GM18499 (cell line): ENCODE measurements around the gene ZPLD1.

Experiments used
- ATAC-seq: cut with Tn5 transposase; IDR thresholded peaks from one replicate; pipeline ENCODE4 v1.9.1; 2021; ENCODE audit warnings: moderate number of reproducible peaks; ENCODE audit not compliant: insufficient read depth, unreplicated experiment

The ZPLD1 gene

DNA sequence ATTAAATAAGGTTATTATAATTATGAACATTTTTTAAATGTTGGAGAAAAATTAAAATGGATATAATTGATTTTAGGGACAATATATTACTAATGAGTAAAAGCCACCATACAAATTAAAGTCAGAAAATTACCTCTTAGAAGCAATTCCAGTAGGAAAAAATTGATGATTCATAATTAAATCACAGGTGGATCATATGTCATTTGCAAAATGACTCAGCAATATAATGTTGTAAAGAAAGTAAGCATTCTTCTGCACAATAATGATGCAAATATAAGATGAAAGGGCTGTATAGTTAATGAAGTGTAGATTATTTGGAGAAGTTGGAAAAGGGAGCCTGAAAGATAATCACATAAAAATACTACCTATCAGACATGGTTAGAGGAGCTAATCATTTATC is 25.8 kb downstream of the ZPLD1 start:
- ATAC-seq: no peak

DNA sequence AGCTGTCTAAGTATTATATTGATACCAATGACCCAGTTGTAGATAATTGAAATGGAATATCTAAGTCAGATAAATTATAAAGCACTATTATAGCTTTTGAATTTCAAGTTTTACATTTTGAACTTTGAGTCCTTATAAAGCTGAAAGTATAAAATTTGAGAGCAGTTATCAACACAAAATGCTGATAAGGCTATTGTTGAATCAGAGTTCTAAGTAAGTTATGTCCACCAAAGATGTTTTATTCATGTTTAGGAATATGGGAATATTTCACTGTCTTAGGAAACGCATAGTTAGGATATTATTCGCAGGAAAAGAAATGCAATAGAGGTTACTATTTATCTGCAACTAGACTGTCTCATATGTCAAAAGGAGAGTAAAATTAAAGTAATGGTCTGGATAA is 29.4 kb downstream of the ZPLD1 start:
- no peak for ATAC-seq

DNA sequence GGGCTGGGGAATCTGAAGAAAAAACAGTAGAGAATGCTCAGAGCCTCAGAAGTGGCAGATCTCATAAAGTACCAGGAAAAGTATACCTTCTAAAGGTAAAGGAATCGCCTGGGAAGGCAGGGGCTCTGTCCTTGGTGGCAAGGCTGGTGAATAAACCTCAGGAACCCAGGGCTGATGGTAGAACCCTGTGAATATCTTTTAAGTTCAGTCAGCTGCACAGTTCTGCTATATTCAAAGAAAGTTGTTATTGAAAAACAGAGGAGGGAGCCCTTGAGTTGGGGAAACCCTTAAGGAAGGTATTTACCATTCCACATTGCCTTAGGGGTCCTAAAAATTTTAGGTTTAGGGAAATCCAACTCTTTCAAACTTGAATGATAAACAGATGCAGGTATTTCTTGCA is 31.2 kb downstream of the ZPLD1 start:
- no peak for ATAC-seq

DNA sequence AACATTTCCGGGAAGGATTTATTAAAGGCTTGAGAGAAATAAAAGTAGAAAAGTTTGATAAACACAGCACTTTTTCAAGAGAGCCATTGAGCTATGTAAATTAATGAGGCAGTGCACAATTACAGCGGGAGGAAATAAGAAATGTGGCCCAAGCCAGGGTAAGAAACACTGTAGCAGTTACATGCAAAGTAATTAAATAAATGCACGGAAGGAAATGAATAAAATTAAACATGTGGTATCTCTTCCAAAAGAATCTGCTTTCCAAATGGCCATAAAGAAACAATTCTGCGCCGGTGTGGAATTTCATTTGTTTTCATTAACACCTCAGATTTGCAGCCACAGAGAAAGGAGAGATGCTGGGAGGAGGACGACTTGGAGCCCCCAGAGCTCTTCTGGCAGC is 35.3 kb downstream of the ZPLD1 start:
- ATAC-seq: no peak

DNA sequence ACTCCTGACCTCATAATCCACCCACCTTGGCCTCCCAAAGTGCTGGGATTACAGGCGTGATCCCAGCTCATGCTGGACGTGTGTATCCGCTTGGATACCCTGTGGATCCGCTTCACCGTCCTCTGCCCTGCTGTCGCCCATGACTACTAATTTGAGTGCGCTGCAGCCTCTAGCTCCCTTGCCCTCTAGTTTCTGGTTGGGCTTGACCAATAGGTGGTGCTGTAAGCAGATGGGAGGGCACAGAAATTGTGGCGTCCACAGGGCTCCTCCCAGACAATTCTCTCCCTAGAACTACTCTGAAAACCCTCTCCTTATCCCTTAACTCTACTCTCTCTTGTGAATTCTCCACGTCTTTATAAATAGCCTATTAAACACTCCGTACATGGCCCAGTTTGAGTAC is 36.2 kb downstream of the ZPLD1 start:
- ATAC-seq: no peak

DNA sequence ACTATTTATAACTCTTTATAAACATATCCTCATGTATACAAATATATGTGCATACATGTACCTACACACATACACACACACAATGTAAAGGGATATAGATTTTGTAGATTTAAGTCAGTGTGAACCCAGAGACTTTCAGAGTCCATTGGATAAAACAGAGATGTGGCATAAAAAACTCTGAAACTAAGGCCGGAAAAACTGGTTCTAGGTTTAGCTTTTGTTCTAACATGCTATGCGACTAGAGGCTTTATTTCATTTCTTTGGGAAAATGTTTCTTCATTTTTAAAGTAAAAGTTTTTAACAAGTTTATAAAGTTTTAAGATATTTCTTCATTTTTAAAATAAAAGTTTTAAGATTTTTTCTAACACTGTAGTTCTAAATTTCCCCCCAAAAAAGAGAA is 36.7 kb downstream of the ZPLD1 start:
- no peak for ATAC-seq

DNA sequence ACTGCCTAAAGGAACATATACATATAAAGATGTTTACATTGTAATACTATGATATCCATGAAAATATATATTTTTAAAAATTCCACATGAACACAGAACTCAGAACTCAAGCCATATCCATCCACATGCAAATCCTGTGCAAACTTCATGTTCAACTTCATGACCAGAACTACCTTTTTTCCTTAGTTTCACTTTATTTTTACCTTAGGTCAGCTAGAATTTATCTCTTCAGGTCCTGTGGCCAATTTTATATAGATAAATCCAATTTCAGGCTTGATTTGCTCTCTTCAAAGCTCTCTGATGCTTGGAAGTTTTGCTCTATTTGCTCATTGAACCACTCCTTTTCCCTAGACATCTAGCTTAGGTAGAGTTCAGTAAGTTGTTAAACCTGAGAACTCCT is 38.8 kb downstream of the ZPLD1 start:
- no peak for ATAC-seq

DNA sequence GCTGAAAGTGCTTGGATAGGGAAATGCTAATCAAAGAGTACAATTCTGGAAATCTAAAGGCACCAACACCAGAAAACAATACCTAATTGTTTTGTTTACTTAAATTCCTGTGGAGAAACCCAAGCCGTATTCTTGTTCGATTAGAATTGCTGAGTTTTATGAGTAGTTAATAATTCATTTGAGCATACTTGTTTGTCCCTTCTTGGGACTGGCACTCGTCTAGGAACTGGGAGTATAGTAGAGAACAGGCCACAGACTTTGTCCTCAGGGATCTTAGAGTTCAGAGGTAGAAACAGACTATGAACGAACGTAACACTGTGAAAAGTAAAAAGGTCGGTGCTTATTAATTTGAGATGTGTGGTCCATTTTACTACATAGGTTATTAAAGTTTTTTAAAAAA is 39.4 kb downstream of the ZPLD1 start:
- ATAC-seq: no peak

DNA sequence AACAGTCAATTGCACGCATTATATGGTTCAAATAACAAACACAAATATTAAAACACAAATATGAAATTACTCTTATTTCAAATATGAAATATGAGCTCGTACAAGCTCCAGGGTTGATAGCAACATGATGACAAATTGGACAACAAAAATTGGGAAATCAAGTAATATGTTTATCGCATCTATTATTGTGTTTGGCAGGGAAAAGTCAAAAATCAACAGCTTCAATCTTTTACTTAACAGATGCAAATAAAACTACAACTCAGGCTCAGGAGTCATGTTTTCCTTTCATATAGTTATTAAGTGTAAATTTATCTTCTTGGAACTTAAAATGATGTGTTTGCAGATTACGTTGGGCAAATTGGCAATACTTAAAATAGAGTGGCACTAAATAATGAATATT is 41.4 kb downstream of the ZPLD1 start:
- ATAC-seq: no peak

DNA sequence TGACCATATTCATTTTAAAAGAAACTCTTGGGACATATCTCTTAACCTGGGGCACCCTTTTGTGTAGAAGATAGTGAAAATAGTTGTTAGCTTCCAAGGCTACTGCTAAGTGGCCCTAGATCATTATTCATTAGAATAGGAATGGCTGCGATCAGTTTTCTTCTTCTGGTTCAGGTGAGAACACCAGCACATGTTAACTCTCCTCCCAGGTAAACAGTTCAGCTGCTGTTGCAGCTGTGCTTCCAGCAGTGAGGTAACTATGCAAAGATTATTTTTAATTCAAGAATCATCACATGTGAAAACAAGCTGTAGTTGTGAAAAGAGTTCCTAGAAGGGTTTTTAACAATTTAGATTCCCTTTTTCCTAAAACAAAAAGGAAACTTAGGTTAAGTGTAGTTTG is 43.3 kb downstream of the ZPLD1 start:
- no peak for ATAC-seq

DNA sequence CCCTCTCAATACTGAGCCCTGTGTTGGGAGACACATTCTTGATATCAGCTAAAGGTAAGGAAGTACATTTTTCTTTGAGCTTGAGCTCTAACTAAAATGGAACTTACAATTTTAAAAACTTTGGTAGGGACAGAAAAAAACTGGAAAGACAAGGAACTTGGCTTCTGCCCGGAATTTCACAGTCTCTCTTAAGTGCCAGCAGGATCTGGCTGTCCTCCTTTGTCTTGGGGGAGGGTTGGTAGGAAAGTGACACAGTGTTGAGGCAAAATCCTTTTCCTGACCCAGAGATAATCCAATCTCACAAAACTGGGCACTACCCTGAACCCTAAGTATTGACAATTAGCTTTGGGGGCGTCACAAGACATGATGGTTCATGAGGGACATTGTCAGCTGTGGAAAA is 45.3 kb downstream of the ZPLD1 start:
- no peak for ATAC-seq

DNA sequence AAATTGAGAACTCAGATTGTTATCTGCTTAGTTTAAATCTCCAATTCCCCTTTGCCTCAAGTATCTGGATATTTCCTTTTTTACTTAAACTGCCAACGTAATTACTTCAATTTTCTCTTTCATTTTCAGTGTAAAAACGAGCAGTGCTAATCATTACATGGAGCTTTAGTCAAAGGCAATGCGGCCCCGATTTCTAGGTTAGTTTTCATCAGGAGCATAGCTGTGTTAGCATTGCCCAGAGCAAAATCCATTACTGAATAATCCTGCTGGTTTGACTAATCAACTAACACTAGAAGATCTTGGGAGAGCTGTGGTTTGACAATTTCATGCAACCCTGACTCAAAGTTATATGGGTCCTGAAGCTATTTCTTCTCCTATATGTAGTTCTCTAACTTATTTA is 46.2 kb downstream of the ZPLD1 start:
- ATAC-seq: no peak

DNA sequence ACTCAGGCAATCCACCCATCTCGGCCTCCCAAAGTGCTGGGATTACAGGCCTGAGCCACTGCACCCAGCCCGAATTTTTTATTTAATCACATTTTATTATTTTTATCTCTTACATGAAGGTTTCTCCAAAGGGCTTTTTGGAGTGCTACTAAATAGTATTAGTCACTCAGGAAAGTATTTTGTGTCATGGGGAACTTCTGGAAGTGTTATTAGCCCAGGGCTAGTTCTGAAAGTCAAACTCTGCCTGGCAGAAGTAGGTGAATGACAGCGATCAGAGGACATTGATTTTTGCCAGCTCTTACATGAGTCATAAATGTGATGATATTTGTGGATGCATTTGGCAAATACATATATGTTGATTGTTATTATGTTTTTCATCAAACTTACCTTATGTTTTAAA is 48.7 kb downstream of the ZPLD1 start:
- ATAC-seq: no peak

DNA sequence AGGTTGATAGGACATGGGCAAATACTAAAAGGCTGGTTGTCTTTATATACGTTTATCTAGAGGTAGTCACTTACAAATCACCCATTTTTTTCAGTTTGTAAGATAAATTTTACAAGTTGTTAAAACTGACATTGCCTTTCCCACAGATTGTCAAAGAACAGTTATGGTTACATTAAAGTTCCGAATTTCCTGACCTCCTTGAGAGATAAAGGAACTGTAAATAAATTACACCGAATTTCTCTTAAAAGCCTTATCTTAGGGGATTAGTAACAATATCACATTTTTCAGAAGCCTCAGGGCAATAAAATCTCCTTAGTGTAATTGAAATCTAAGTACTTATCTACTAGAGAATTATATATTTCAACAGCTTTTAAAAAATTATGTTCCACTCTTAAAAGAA is 49.5 kb downstream of the ZPLD1 start:
- no peak for ATAC-seq

DNA sequence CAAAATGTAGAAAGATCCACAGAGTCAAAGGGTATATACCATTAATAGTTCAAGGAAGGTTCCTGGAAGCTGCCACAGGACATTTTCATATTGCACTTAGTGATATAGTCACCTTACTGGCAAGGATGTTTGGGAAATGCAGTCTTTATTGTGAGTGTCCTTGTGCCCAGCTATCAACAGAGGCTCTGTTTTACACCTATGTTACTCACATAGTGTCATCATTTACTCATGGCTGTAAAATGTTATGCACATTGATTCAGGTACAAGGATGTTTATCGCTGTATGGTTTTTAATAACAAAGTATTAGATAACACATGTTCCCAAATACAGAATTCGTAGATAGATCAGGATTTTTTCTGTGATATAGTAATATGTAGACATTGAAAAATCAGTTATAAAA is 50.9 kb downstream of the ZPLD1 start:
- no peak for ATAC-seq

DNA sequence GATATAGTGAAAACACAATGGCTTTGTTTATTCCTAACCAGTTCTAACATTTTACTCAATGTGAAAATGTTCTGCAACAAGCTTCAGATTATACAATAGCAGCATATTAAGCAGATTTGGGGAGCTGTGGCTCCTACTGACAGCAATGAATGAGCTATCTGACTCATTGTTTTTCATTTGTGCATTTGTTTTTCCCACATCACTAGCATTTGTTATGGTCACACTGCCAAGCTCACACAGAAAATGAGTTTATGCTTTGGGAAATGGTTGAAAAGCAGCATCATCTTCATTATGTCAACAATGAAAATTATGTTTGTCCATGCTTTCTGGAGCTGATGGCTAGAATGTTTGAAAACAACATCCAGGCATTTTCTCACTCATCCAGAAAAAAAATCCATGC is 53.5 kb downstream of the ZPLD1 start:
- no peak for ATAC-seq

DNA sequence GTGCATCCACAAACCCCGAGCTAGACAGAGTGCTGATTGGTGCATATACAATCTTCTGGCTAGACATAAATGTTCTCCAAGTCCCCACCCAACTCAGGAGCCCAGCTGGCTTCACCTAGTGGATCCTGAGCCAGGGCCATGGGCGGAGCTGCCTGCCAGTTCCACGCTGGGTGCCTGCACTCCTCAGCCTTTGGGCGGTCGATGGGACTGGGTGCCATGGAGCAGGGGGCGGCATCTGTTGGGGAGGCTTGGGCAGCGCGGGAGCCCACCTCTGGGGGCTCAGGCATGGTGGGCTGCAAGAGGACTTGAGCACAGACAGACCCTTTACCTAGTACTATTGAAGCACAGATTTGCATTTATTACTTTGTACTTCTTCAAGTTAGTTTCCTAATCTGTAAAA is 57.5 kb downstream of the ZPLD1 start:
- ATAC-seq: no peak

DNA sequence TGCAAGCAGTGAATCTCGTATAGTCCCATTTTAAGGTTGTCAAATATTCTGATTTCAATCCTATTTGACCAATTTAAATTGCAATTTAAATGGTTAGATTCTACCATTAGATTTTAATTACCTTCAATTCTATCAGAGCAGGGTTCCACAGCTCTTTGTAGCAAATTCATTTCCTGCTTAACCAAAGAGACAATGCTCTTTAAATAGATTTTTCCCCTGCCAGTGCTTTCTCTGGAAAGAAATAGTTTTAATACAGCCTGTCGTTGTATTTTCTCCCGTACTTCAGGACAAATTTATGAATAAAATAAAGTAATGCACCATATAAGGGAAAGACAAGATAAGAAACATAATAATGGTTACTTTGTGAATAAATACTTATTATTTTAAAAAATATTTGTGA is 62.8 kb downstream of the ZPLD1 start:
- ATAC-seq: no peak

DNA sequence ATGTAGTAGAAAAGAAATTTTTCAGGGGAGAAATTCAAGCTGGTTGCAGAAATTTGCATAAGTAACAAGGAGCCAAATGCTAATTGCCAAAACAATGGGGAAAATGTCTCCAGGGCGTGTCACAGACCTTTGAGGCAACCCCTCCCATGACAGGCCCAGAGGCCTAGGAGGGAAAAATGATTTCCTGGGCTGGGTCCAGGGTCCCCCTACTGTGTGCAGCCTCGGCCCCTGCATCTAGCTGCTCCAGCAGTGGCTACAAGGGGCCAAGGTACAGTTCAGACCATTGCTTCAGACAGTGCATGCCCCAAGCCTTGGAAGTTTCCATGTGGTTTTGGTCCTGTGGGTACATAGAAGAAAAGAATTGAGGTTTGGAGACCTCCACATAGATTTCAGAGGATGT is 70.7 kb downstream of the ZPLD1 start:
- no peak for ATAC-seq

DNA sequence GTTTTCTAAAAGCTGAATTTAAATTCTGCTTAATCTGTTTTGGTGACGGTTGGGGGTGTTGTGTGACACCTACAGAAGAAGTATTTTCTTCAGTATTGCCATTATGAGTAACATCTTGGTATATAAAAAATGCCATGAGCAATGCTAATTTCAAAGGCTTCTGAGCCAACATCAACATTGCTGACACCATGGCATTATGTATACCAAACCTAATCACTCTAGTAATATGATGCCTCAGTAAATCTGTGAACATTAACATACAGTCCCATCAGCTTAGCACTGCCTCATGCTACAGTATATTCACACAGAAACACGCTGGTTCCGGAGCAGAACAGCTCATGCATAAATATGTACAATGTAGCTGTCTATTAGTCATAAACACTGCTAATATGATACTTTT is 75.8 kb downstream of the ZPLD1 start:
- ATAC-seq: no peak

DNA sequence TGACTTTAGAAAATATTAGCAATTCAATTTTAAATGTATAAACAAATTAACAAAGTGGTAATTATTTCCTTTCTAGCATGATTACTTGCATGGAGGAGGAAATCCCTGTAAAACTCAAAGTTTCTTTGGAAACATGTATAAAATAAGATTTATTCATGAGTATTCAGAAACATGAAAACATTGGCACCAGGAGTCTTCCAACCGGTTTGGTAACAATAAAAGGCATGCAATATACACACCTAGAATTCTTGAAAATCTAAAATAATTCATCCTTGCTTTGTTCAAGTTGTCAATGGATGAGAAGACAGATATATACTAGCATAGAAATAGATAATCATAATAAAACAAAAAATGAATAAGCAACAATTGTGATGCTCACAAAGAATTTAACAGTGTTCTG is 76.4 kb downstream of the ZPLD1 start:
- ATAC-seq: no peak

DNA sequence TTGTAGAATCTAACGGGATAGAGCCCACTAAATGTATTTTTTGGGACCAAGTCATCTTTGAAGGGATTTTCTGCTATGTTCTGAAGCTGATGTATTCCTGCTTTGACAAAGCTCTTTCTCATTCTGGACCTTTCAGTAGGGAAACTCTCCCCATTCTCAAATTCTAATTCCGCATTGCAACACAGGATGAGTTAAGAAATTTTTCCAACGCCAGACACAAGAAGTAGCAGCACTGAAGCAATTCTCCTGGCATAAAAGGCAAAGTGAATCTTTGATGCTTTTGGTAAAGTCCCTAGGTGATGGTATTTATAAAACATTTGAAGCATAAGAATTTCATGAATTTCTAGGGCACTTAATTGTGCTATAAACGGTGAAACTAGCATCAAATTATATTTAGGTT is 76.8 kb downstream of the ZPLD1 start:
- ATAC-seq: no peak

DNA sequence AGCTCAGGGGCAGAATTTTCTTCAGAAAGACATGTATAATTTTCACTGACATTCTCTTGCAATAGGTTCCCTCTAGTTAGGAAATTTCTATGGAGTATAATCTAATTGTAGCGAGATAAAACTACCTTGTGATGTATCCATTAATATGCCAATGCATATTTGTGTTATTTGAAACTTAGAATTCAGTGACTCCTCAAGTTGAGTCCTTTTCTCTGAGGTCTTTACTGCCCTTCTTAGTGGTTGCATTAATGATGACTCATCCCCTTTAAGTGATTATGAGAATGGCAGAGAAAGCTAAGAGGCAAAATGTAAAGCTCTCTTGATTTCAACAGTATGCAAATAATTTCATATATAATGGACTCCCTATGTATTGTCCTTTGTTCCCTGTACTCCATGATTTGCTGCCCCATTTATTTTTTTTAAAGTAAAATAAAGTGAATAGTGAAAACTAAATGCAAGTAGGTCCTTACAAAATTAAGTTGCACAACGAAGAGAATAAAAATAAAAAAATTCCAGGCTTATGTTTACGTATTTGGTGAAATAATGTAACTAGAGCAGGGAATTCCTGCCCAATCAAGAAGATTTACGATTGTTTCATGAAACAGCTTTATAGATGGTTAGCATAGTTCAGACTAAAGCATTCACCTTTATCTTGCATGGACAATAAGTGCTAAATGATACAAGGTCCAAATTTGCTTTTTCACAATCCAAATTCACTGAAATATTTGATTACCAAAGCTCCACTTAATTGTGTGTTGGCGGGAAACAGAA is 78.1 kb downstream of the ZPLD1 start:
- no peak for ATAC-seq
